Superior temporal gyrus (tissue), 1 donor: Measurements from ENCODE around the gene QRICH2.
"Not testable (repeated sequence)": the region's sequence is repeated elsewhere in the genome, so short reads cannot be mapped to it uniquely, and the experiment has no call there.

Experiments
- DNase-seq: peaks from one replicate; pipeline ENCODE4 v3.0.0-alpha.2; 2016; ENCODE audit errors: extremely low spot score

The QRICH2 gene

GRCh38 chr17:76331083-76331482 is 23.0 kb upstream of the QRICH2 start:
- DNase-seq = no peak

- no peak for DNase-seq
These were observed 21.6 kb upstream of the QRICH2 start for GRCh38 chr17:76329664-76330063.

GRCh38 chr17:76327696-76328095 is 19.6 kb upstream of the QRICH2 start:
- no peak for DNase-seq

- DNase-seq = no peak
These were observed 18.2 kb upstream of the QRICH2 start for GRCh38 chr17:76326306-76326705.

DNA sequence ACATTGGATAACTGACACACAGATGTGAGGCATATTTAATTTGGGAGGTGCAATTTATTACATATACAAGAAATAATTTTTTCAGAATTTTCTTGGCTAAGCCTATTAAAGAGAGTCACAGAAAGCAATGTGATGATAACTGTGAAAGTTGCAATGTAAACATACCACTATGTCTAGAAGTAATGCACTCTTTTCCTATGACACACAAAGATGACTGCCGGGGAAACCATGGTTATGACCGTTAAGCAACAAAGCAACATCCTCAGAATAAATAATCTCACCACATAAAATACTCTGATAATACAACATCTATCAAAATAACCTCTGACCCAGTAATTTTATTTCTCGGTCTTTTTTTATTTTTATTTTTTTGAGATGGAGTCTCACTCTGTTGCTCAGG is 10.5 kb upstream of the QRICH2 start:
- DNase-seq = no peak

DNA sequence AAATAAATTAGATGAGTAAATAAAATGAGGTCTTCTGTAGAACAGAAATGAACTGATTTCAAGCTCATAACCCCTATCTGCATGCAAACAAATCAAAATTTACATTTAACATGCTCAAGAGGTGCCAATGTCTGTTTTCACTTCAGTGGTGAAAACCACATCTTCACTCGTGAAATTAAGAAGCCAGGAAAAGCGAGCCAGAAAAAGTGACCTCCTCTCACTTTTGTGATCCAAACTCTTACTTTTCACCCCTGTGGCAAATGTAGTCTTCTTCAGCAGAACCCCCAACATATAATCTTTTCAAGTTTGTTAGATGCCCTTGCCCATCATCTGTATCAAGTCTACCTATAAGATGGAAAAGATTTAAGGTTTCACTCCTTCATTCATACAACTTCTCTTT is 9.5 kb upstream of the QRICH2 start:
- no peak for DNase-seq

DNA sequence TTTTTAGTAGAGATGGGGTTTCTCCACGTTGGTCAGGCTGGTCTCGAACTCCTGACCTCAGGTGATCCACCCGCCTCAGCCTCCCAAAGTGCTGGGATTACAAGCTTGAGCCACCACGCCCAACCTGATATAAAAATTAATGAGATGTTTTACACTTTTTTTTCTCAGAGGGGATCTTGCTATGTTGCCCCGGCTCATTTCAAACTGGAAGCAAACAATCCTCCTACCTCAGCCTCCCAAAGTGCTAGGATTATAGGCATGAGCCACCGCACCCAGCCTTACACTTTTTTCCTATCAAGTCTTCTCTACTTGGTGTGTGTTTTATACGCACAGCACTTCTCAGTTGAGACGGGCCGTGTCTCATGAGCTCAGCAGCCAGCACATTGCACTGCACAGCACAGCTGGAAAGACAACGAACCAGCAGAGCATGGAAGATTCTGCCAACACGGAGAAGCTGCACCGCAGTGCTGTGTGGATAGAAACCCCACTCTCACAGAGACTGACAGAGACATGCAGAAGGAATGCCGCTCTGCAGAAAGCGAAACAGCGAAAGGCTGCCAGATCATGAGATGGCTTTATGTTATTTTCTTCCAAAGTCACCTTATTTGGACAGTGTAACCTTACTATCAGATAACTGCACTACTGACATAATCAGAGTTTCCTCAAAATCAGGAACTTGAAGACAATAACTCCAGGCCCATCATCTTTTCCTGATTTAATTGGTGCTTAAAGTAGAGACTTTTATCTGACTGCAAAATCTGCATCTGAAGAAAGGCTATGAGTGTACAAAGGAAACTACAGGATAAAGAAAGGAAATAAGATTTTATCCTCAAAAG is 6.5 kb upstream of the QRICH2 start:
- no peak for DNase-seq

- no peak for DNase-seq
These were observed 4.7 kb upstream of the QRICH2 start for GRCh38 chr17:76312735-76313134.

- DNase-seq = no peak
These were observed 1.4 kb upstream of the QRICH2 start for GRCh38 chr17:76309461-76309860.

- DNase-seq = no peak
These were observed 644 bp downstream of the QRICH2 start for GRCh38 chr17:76307299-76307965.

- DNase-seq = not testable (repeated sequence)
These were observed 3.0 kb downstream of the QRICH2 start for GRCh38 chr17:76305135-76305454.

DNA sequence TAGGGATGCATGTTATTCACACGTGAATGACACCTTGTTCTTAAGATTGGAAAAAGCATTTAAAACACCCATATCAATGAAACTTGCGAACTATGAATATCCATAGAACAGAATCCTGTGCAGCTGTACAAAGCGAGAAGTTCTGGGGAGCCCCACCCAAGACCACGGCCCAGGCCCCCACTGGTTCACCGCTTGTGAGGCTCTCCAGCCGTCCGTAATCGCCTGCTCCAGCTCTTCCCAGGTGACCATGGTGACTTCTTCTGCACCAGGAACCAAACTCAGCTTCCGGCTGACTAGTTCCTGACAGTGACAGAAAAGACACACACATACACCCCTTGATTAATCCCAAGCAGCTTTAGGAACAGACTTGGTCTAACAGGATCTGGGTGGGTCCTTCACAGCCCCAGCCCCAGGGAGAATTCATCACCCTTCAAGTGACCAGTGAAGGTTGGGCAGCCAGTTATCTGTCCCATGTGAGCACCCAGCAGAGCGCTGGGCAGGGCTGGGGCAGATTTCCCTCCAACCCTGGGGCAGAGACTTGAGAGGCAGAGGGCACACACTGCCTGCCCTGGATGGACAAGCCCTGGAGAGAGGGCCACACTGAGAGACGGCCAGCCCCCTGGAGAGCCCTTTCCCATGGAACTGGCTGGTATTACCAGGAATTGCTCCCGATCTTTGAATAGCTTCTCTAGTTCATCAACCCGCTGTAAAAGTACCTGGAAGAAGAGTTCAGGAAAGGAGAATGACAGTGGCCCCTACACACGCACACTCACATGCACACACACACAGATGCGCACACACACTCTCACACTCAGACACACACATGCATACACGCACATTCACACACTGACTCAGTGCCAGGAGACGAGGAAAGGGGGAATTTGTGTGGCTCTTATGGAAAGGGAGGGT is 3.6 kb downstream of the QRICH2 start:
- no peak for DNase-seq

GRCh38 chr17:76297436-76297835 is 10.6 kb downstream of the QRICH2 start:
- no peak for DNase-seq

DNA sequence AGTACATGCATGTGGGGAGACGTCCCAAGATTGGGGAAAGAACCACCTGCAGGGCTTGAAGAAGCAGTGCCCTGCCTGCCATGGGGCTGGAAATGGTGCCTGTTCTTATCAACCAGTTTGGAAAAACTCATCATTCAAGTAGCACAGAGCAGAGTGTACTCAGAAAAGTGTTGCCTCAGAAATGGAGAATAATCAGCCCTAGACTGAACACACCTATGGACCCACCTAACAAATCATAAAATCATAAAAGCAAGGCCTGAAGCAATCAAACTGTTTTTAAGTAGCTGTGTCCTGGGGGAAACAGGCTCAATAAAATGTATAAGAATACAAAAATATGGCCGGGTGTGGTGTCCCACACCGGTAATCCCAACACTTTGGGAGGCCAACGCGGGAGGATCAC is 11.2 kb downstream of the QRICH2 start:
- no peak for DNase-seq

- DNase-seq = no peak
These were observed 11.9 kb downstream of the QRICH2 start for GRCh38 chr17:76296186-76296585.

- DNase-seq = no peak
These were observed 15.0 kb downstream of the QRICH2 start for GRCh38 chr17:76293106-76293505.

DNA sequence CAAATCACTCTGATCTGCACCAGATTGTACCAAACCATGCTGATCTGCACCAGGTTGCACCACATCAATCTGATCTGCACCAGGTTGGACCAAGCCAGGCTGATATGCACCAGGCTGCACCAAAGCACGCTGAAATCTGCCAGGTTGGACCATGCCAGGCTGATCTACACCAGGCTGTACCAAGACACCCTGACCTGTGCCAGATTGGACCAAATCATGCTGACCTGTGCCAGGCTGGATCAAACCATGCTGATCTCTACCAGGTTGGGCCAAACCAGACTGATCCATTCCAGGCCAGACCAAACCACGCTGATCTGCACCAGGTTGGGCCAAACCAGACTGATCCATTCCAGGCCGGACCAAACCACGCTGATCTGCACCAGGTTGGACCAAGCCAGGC is 15.5 kb downstream of the QRICH2 start:
- no peak for DNase-seq

GRCh38 chr17:76281573-76282371 is 26.3 kb downstream of the QRICH2 start:
- no peak for DNase-seq

DNA sequence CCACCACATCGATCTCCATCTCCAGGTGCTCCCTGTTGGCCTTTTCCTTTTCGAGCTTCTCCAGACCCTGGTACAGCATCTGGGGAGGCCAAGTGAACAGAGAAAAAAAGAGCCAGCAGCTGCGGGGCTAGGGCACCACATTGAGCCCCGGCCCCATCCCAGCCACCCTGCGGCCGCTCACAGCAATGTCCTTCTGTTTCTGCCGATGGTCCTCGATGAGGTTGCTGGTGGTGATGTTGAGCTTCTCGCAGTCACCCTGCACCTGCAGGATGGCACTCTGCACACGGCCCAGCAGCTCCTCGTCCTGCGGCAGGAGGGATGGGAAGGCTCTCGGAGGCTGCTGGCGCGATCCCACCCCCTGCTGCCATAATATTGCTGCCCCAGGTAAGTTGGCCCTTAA is 27.4 kb downstream of the QRICH2 start:
- DNase-seq = no peak

GRCh38 chr17:76279742-76280287 is 28.3 kb downstream of the QRICH2 start:
- DNase-seq = no peak
